SU-DHL-6 (cell line): ENCODE measurements around the gene ZMYND10.

Experiments used
- EZH2phosphoT487 ChIP-seq: fragments of 200-600 bp; sonication (generic), shearing (Covaris generic); conservative IDR thresholded peaks from 2 replicates; pipeline ENCODE4 v1.6.1; 2018; ENCODE audit warnings: mild to moderate bottlenecking, antibody characterized with exemption, low read length, moderate library complexity, mixed read lengths
- TF ChIP-seq, protein P1 (sequence below): fragments of 200-600 bp; sonication (generic); IDR thresholded peaks from one replicate; pipeline ENCODE4 v1.5.1; 2017; ENCODE audit warnings: antibody characterized with exemption, mild to moderate bottlenecking, low read length, moderate library complexity; ENCODE audit not compliant: insufficient read depth, poor library complexity, severe bottlenecking

DNA sequence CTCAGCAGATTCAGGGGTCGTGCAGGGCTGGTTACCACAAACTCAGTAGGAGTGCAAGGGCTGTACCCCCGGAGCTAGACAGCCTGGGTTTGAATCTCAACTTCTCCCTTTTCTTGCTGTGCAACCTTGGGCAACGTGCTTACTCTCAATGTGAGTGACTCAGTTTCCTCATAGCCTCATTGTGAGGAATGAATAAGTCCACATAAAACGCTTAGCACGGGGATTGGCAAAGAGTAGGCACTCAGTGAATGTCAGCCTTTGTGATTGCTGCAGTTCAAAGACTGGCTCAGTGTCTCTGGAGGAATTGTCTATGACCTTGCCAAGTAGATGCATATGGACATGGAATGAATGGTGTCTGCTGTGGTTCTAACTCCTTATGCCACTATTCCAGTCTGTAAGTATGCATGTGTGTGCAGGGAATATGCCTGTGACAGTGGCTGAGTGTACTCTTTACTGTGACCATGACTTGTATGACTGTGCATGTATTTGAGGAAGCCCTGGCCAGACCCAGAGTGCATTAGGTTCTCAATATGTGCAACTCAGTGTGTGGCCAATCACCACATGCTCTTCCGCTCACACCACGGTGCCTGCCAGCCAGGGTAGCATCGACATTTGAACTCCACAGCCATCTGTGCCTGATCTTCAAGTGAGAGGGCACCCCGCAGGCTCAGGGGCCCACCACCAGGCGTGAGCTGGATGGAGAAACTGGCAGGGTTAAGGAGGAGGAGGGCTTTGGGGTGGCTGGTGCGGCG is 45.4 kb downstream of the ZMYND10 start:
- TF ChIP-seq, protein P1, sequence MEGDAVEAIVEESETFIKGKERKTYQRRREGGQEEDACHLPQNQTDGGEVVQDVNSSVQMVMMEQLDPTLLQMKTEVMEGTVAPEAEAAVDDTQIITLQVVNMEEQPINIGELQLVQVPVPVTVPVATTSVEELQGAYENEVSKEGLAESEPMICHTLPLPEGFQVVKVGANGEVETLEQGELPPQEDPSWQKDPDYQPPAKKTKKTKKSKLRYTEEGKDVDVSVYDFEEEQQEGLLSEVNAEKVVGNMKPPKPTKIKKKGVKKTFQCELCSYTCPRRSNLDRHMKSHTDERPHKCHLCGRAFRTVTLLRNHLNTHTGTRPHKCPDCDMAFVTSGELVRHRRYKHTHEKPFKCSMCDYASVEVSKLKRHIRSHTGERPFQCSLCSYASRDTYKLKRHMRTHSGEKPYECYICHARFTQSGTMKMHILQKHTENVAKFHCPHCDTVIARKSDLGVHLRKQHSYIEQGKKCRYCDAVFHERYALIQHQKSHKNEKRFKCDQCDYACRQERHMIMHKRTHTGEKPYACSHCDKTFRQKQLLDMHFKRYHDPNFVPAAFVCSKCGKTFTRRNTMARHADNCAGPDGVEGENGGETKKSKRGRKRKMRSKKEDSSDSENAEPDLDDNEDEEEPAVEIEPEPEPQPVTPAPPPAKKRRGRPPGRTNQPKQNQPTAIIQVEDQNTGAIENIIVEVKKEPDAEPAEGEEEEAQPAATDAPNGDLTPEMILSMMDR: no peak
- TF ChIP-seq EZH2phosphoT487: no peak
